Measurements from ENCODE around the gene LENG8. TPM values are rescaled to one million over a fixed set of nuclear protein-coding genes. Genes with fewer than 3 reads are reported as not detected.

LENG8 gene
- total and polyA plus RNA-seq, 2 of the 8 experiments (the other 6 are each of a cell fraction or from before 2014, with no cell fraction given) = 62.2 to 108 TPM

DNA sequence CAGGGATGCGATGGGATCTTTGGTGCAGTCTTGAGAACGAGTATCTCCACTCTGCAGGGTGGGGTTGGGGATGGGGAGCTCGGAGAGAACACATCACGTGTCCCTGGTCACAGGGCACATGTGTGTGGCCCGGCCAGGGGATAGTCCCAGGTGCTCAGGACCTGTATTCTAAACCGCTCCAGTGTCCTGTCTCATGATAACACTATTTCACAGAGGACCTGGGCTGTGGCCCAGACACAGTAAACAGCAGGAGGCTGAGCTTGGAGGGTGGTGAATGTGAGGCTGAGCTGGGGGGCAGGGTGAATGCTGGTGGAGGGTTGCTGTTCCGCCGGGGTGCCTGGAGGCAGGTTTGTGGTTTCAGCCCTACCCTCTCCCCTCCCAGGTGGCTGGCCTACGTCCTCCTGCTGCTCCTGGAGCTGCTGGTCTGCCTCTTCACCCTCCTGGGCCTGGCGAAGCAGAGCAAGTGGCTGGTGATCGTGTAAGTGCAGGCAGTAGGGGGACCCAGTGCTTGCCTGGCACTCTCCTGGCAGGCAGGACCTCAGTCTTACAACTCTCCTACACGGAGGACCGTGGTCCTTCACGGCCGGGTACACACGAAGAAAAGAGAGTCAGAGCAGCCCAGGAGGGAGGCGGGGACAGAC, 22.6 kb upstream of the LENG8 start:
- Histone ChIP-seq H3K27me3 (replicated peaks in 1 of 4; ENCODE audit: control insufficient read depth in 3 of 4, extremely low read depth in 1 of 4, insufficient read depth in 3 of 4, low read length in 3 of 4) (peaks cover 0 to 3% (median 1%) of the 10 kb centered on the region in 4 experiments; a peak in 2 of 7 replicates), H4K20me1 (replicated peaks in 1 of 2; ENCODE audit: control insufficient read depth in 1 of 2, insufficient read depth in 2 of 2, low read length in 2 of 2) (peaks cover 7% of the 10 kb centered on the region in 2 experiments), H2BK15ac (ENCODE audit: low read length) (no peak overlapping the region), H3K36me3 (ENCODE audit: control insufficient read depth in 2 of 4, insufficient read depth in 4 of 4, low read length in 3 of 4) (peaks cover 2 to 16% (median 3%) of the 10 kb centered on the region in 4 experiments; a peak in 7 of 8 replicates), H3K23me2 (ENCODE audit: low read depth, low read length) (peaks cover 2% of the 10 kb centered on the region), H2AK5ac (ENCODE audit: low read depth, low read length) (no peak overlapping the region), H3K4me3 (ENCODE audit: extremely low read depth in 1 of 4, insufficient read depth in 2 of 4, low read depth in 3 of 4, low read length in 4 of 4) (no peak overlapping the region), H3K79me1 (ENCODE audit: low read depth, low read length) (peaks cover 2% of the 10 kb centered on the region; the same call in 1 of the 2 replicates), H2BK12ac (ENCODE audit: low read depth, low read length) (no peak overlapping the region), H4K91ac (replicated peaks; ENCODE audit: insufficient read length, low read length) (no peak overlapping the region), H3K4me1 (replicated peaks in 1 of 4; ENCODE audit: control insufficient read depth in 3 of 4, insufficient read depth in 4 of 4, low read length in 3 of 4) (peaks cover 5 to 29% (median 13%) of the 10 kb centered on the region in 4 experiments), H3K27ac (ENCODE audit: low read depth, low read length) (no peak overlapping the region), H3K23ac (ENCODE audit: insufficient read length) (no peak overlapping the region), H3K4me2 (ENCODE audit: insufficient read depth in 1 of 2, low read depth in 2 of 2, low read length in 2 of 2) (no peak overlapping the region), H4K8ac (ENCODE audit: extremely low read depth, insufficient read depth, low read length) (peak overlapping the region; percentile 63; the same call in 1 of the 2 replicates), H2BK5ac (ENCODE audit: low read depth, low read length) (no peak overlapping the region), H2AFZ (ENCODE audit: low read length) (no peak overlapping the region), H3K9me3 (ENCODE audit: insufficient read depth in 2 of 2, low read depth in 1 of 2, low read length in 1 of 2) (no peaks in the 10 kb centered on the region), H3K4ac (replicated peaks; ENCODE audit: insufficient read length, low read depth, low read length) (no peak overlapping the region), H3K18ac (ENCODE audit: extremely low read depth, low read length) (no peak overlapping the region), H2BK120ac (replicated peaks; ENCODE audit: low read depth, low read length) (no peak overlapping the region), H4K5ac (ENCODE audit: insufficient read length, low read depth, low read length) (no peak overlapping the region), H2BK20ac (ENCODE audit: low read length) (no peak overlapping the region), H3K56ac (replicated peaks; ENCODE audit: insufficient read length, low read depth, low read length) (no peak overlapping the region), H3K79me2 (ENCODE audit: control insufficient read depth in 1 of 2, insufficient read depth in 2 of 2, low read length in 2 of 2) (no peaks in the 10 kb centered on the region), H3K9ac (replicated peaks in 1 of 4; ENCODE audit: extremely low read depth in 1 of 4, low read depth in 3 of 4, low read length in 3 of 4) (no peak overlapping the region), H3K14ac (ENCODE audit: insufficient read length) (no peak overlapping the region)
- no peak for DNase-seq (ENCODE audit: low read depth in 1 of 2, low spot score in 2 of 2)
- no peak for TF ChIP-seq KDM1A (IDR thresholded peaks at IDR 0.05; ENCODE audit: borderline replicate concordance, low read length)
- TF ChIP-seq SIRT6 (IDR thresholded peaks at IDR 0.05; ENCODE audit: low read length) = no peak
- TF ChIP-seq TCF12 (IDR thresholded peaks at IDR 0.05; ENCODE audit: low read depth, low read length) = no peak
- no peak for TF ChIP-seq SIX5 (IDR thresholded peaks at IDR 0.05; ENCODE audit: low read depth, low read length)
- no peak for TF ChIP-seq SRF (IDR thresholded peaks at IDR 0.05; ENCODE audit: low read depth, low read length)
- no peak for TF ChIP-seq CREB1 (IDR thresholded peaks at IDR 0.05)
- TF ChIP-seq TAF7 (optimal IDR thresholded peaks at IDR 0.05; ENCODE audit: borderline replicate concordance, low read depth, low read length) = no peak
- TF ChIP-seq PHF8 (conservative IDR thresholded peaks at IDR 0.05; ENCODE audit: low read depth, low read length) = no peak
- TF ChIP-seq RFX5 (IDR thresholded peaks at IDR 0.05; ENCODE audit: borderline replicate concordance, low read depth, low read length) = no peak
- no peak for TF ChIP-seq KDM5A (IDR thresholded peaks at IDR 0.05; ENCODE audit: low read length)
- no peak for TF ChIP-seq RAD21 (IDR thresholded peaks at IDR 0.05 in 1 of 2, conservative IDR thresholded peaks at IDR 0.05 in 1 of 2; ENCODE audit: low read depth in 2 of 2, low read length in 2 of 2)
- TF ChIP-seq CHD2 (IDR thresholded peaks at IDR 0.05; ENCODE audit: low read length) = no peak
- no peak for TF ChIP-seq KDM4A (IDR thresholded peaks at IDR 0.05; ENCODE audit: low read depth, low read length, severe bottlenecking)
- CTCF ChIA-PET (ENCODE audit: partially characterized antibody) = interaction anchor here (0.9 to 7.2 kb wide), 6 partner anchors 11 to 35 kb away, joined by 3 to 42 read pairs (median 18); partner anchors contain the start of gene TTYH1
- POLR2A ChIA-PET (ENCODE audit: partially characterized antibody) = interaction anchor here (1.9 kb wide), 1 partner anchor 12 kb away, joined by 5 read pairs; no protein-coding TSS in a partner anchor
- FAIRE-seq = no peak
- 85% methylated on average over 15 of the region's 17 CpGs; no CpG with 5 or more reads in 1 of the 2 experiments for WGBS, 2 experiments (ENCODE audit: extremely low coverage in 1 of 2, insufficient coverage in 1 of 2, insufficient read length in 1 of 2, insufficient replicate concordance in 2 of 2, low coverage in 1 of 2, low lambda C conversion rate in 2 of 2, missing lambda C conversion rate in 1 of 2)

Measured in H1 (cell line).